RWPE1 (cell line): Measurements from ENCODE around the gene GDF7.

ENCODE experiments used
- CTCF ChIA-PET: fragments of 350-600 bp; sonication (Branson Sonifier 250); formaldehyde crosslinking; extraction: SDS; loops from one replicate; lab custom pipeline; 2021; lab: Yijun Ruan, JAX
- POLR2A ChIA-PET: fragments of 400-600 bp; formaldehyde crosslinking; extraction: SDS; loops from one replicate; lab custom pipeline; 2020; ENCODE audit warnings: antibody characterized with exemption; ENCODE audit not compliant: low non-redundant PET; lab: Yijun Ruan, JAX
- DNase-seq: peaks from one replicate; pipeline ENCODE4 v3.0.0; 2012; ENCODE audit warnings: low spot score
- H3K27ac ChIP-seq: fragments of 450-650 bp; 2 replicates; pipeline ENCODE4 v1.5.1; 2017
- CTCF ChIP-seq: fragments of 450-650 bp; conservative IDR thresholded peaks from 2 replicates; pipeline ENCODE4 v1.5.1; 2017; ENCODE audit warnings: low read depth, mild to moderate bottlenecking

The GDF7 gene

DNA sequence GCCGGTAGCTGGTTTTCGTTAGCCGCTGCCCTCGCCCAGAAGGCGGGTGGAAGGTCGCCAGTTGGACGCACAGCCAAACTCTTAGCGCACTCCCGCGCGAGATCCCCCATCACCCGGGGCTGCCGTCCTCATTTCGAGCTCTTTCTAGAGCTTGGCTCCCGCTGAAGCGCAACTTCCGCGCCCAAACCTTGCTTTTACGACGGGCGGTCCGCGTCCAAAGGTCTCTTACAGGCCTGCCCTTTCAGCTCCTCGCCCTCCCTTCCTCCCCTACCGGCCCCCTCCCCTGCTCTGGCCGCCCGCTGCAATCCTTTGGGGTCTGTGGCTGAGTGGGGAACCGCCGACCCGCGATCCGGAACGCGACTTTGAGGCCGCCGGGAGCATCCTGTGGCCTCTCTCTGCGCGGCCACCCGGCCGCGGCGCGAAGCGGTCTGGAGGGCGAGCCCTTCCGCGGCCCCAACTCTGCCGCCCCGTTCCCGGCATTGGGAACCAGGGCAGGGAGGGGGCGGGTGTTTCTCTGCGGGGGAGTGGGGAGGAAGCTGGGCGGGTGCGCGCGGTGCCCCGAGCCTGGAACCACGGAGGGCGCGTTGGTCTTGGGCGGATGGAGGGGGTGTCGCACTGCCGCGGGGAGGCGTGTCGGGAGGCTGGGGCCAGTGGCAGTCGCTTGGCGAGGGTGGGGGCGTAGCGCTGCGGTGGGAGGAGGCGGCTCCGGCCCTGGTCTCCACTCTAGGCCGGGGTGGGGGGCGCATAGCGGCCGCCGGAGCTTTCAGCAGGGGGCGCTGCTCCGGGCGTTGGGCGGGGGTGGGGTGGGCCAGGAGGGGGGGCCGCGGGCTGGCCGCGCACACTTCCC lies at the start of gene GDF7:
Gene GDF7 (plus strand): TSS at position 841 of the 847 bp plus-strand sequence. CDS start 96 bp downstream, outside the sequence.
- POLR2A ChIA-PET, result interaction anchor here (0.6 kb wide), 1 partner anchor 156 kb away, joined by 3 read pairs; the partner anchor contains the start of gene LDAH
- no peak for TF ChIP-seq CTCF
- CTCF ChIA-PET, result interaction anchor here (0.6 to 1.0 kb wide), 5 partner anchors 10 to 334 kb away, joined by 3 to 4 read pairs (median 3); no protein-coding TSS in a partner anchor
- DNase-seq, result no peak
- H3K27ac ChIP-seq, result no peak within 1 kb of the TSS

DNA sequence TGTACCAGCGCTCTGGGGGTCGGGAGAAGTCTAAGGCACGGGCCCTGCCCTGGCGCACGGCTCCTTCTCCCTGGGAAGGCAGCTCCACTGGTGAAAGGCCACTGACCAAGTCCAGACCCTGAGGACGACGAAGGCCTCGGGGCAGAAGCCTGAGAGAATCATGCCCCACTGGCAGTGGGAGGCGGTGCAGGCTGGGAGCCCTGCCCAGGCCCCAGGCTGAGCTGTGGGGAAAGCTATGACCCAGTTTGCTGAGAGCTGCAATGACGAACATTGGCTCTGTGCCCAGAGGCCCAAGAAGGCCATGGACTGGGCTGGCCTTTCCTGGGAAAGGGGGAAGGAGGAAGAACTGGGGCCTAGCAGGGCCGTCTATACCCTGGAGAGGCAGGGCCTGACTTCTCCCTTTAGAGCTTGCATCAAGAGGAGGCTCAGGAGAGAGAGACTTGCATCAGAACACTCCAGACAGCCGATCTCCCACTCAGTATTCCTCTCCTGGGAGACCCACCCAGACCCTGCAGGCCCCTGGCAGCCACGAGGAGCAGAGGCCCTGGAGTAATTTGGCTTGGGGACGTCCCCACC lies 49.0 kb upstream of the GDF7 start:
- ChIA-PET POLR2A (no interaction called here), CTCF (interaction anchor here (0.6 to 1.2 kb wide), 4 partner anchors 12 to 160 kb away, joined by 3 to 6 read pairs (median 4); no protein-coding TSS in a partner anchor)
- TF ChIP-seq CTCF, result 0 out of 2 replicates have a peak, but pooled peaks have one; percentile 16
- H3K27ac ChIP-seq, result peak overlapping the region; percentile 75
- DNase-seq, result peak; percentile 86

DNA sequence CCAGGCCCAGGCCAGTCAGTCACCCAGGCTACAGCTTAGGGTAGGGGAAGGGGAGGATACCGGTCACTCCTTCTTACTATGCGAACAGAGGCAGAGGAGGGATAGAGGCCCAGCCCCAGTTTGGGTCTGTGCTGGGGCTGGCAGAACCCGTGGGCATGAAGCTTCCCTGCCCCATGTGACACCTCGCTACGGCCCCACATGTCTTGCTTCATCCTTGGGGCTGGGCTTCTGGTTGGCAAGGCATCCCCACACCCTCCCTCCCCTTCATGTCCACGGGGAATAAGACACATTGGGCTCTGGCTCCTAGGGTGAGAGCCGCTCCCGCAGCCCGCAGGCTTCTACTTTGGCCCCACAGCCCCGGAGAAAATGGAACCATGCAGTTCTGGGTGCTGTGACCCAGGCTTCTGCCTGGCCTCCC lies 48.5 kb upstream of the GDF7 start:
- ChIA-PET POLR2A (no interaction called here), CTCF (interaction anchor here (0.6 to 1.2 kb wide), 3 partner anchors 12 to 41 kb away, joined by 3 to 4 read pairs (median 4); no protein-coding TSS in a partner anchor)
- peak overlapping the region; percentile 75 for H3K27ac ChIP-seq
- TF ChIP-seq CTCF, result no peak
- DNase-seq, result no peak

DNA sequence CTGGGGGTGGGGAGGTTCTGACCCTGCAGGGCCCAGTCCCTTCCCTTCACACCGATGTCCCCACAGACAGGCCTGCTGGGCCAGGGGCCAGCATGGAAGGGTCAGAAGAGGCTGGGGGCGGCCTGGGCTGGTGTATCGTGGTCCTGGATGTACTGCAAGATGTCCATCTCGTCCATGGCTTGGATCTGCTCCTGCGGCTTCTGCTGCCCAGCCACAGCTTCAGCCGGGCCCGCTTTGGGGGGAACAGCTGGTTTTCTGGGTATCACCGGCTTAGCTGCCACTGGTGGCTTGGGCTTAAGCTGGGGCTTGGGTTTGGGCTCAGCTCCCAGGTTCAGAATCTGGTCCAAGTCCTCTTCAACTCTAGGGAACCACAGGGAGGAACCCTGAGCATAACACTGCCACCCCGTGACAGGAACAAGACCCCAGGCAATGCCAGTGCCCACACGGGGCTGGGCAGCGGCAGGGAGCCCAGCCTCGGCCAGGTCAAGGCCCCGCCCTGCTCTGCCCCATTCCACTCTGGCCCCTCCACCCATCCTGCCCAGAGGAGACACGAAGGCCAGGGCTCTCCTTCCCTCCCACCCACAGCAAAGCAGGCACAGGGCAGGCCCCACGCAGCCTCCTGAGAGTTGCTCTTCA lies 47.9 kb upstream of the GDF7 start:
- CTCF ChIA-PET, result interaction anchor here (0.6 kb wide), 1 partner anchor 17 kb away, joined by 3 read pairs; no protein-coding TSS in a partner anchor
- no peak for TF ChIP-seq CTCF

DNA sequence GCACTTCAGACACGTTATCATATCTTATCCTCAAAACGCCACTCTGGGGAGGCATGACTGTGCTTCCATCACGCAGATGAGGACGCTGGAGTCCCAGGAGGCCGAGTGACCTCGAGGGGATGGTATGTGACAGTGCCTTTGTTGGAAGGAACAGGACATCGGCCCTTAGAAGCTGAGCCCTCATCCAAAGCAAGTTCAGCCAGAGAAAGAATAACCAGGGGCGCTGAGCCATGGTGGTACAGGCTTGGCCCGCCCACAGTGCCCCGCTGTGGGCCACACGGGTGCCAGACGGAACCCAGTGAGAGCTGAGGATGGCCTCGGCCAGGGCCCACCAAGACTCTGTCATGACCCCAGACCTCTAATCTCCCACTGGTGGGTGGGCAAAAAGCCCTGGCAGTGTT lies 47.3 kb upstream of the GDF7 start:
- no peak overlapping the region; the same call in 1 of the 2 replicates for H3K27ac ChIP-seq

More for the DNA sequence above, 47.9 kb upstream of the GDF7 start:
- peak overlapping the region; percentile 75 for H3K27ac ChIP-seq
- DNase-seq, result no peak
- POLR2A ChIA-PET, result no interaction called here

More for the DNA sequence above, 47.3 kb upstream of the GDF7 start:
- TF ChIP-seq CTCF, result no peak
- DNase-seq, result no peak
- ChIA-PET CTCF (no interaction called here), POLR2A (no interaction called here)
